Measurements from ENCODE around the gene CHST15. TPM values are rescaled to one million over a fixed set of nuclear protein-coding genes. Genes with fewer than 3 reads are reported as not detected.
A peak's percentile ranks its signal among the peaks of the same experiment; 100 is the strongest.

The CHST15 gene
- total and polyA plus RNA-seq, 2 of the 13 experiments (the other 11 are each of a cell fraction or from before 2014, with no cell fraction given) = 1.4 to 94.7 TPM

DNA sequence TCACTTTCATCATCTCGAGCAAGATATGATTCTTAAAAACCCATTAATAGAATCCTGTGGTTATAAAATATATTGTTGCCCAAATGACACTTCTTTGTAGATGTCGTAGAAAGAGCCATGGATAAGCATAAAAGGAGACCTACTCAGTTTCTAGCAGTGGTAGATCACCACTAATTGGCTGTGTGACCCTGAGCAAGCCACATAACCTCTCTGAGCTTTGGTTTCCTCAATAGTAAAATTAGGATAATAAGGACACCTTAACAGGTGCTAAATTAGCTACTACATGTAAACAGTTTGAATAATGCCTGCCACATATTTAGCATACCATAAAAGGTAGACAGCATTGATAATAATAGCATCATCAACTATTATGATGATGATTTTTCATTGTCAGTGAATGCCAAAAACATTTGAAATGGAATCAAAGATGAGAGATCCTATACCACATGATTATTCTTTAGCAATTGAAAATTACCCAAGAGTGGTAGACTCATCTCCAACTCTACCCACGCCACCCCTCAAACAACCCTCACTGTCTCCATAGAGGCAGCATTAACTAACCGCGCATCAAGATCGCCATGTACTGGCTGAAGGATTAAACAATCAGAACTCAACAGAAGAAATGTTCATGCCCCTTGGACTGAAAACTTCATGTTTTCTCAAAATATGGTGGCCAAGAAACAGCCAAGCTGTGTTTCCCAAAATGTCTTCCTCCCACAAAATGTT, 45.8 kb downstream of the CHST15 start (continued):
- TF ChIP-seq, protein P1, sequence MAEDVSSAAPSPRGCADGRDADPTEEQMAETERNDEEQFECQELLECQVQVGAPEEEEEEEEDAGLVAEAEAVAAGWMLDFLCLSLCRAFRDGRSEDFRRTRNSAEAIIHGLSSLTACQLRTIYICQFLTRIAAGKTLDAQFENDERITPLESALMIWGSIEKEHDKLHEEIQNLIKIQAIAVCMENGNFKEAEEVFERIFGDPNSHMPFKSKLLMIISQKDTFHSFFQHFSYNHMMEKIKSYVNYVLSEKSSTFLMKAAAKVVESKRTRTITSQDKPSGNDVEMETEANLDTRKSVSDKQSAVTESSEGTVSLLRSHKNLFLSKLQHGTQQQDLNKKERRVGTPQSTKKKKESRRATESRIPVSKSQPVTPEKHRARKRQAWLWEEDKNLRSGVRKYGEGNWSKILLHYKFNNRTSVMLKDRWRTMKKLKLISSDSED (CRISPR knock-in tag; IDR thresholded peaks at IDR 0.05) = no peak
- no peak for TF ChIP-seq TOE1 (CRISPR knock-in tag; IDR thresholded peaks at IDR 0.05)
- TF ChIP-seq ZNF768 (CRISPR knock-in tag; IDR thresholded peaks at IDR 0.05) = peak; percentile 66; the same call in 1 of the 2 replicates
- TF ChIP-seq, protein P2, sequence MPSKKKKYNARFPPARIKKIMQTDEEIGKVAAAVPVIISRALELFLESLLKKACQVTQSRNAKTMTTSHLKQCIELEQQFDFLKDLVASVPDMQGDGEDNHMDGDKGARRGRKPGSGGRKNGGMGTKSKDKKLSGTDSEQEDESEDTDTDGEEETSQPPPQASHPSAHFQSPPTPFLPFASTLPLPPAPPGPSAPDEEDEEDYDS (CRISPR knock-in tag; IDR thresholded peaks at IDR 0.05) = no peak
- TF ChIP-seq NCOA2 (CRISPR knock-in tag; IDR thresholded peaks at IDR 0.05) = no peak

DNA sequence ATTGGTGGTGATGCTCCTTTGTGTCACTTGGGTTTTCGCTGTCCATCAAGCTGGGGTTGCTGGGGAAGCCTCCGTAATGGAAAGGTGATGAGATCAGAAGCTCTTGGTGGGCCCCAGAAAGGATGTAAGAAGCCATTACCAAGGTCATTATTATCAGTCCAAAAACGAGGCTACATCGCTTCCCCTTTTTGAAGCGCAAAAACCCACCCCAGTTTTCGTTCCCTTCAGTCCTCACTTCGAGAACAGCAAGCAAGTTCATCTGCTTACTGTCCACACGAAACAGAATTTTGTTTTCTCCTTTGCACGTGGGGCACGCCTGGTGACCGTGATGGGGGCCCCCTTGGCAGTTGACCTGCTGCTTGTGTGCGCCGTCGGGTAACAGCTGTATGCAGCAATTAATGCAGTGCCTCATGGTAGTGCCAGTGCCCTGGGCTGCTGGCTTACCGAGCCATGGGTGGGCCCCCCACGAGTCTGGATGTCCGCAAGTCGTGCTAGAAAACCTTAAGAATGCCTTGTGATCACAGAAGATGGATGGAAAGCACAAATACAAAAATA, 47.5 kb downstream of the CHST15 start:
- H3K4me1 ChIP-seq (ENCODE audit: insufficient read depth, low read length) = peaks cover 99% of the 10 kb centered on the region
- no TSS peak for BruUV-seq (replicated peaks)
- POLR2A ChIA-PET = interaction anchor here (1.2 kb wide), 1 partner anchor 41 kb away, joined by 3 read pairs; no protein-coding TSS in a partner anchor
- no peaks in the 10 kb centered on the region for H3K9me3 ChIP-seq (ENCODE audit: low read length)
- no peak overlapping the region for H2AFZ ChIP-seq (ENCODE audit: low read length)
- H4K20me1 ChIP-seq (ENCODE audit: insufficient read depth, low read length) = no peaks in the 10 kb centered on the region
- CTCF ChIA-PET (ENCODE audit: low intra/inter-chr PET ratio, low total read pairs) = no interaction called here
- ATAC-seq (no peak), FAIRE-seq (no peak), DNase-seq (ENCODE audit: low spot score) (no peak)
- TF ChIP-seq, protein P3, sequence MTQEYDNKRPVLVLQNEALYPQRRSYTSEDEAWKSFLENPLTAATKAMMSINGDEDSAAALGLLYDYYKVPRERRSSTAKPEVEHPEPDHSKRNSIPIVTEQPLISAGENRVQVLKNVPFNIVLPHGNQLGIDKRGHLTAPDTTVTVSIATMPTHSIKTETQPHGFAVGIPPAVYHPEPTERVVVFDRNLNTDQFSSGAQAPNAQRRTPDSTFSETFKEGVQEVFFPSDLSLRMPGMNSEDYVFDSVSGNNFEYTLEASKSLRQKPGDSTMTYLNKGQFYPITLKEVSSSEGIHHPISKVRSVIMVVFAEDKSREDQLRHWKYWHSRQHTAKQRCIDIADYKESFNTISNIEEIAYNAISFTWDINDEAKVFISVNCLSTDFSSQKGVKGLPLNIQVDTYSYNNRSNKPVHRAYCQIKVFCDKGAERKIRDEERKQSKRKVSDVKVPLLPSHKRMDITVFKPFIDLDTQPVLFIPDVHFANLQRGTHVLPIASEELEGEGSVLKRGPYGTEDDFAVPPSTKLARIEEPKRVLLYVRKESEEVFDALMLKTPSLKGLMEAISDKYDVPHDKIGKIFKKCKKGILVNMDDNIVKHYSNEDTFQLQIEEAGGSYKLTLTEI (CRISPR knock-in tag; conservative IDR thresholded peaks at IDR 0.05) = no peak
- TF ChIP-seq, protein P4, sequence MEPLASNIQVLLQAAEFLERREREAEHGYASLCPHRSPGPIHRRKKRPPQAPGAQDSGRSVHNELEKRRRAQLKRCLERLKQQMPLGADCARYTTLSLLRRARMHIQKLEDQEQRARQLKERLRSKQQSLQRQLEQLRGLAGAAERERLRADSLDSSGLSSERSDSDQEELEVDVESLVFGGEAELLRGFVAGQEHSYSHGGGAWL (CRISPR knock-in tag; IDR thresholded peaks at IDR 0.05) = no peak
- TF ChIP-seq, protein P5, sequence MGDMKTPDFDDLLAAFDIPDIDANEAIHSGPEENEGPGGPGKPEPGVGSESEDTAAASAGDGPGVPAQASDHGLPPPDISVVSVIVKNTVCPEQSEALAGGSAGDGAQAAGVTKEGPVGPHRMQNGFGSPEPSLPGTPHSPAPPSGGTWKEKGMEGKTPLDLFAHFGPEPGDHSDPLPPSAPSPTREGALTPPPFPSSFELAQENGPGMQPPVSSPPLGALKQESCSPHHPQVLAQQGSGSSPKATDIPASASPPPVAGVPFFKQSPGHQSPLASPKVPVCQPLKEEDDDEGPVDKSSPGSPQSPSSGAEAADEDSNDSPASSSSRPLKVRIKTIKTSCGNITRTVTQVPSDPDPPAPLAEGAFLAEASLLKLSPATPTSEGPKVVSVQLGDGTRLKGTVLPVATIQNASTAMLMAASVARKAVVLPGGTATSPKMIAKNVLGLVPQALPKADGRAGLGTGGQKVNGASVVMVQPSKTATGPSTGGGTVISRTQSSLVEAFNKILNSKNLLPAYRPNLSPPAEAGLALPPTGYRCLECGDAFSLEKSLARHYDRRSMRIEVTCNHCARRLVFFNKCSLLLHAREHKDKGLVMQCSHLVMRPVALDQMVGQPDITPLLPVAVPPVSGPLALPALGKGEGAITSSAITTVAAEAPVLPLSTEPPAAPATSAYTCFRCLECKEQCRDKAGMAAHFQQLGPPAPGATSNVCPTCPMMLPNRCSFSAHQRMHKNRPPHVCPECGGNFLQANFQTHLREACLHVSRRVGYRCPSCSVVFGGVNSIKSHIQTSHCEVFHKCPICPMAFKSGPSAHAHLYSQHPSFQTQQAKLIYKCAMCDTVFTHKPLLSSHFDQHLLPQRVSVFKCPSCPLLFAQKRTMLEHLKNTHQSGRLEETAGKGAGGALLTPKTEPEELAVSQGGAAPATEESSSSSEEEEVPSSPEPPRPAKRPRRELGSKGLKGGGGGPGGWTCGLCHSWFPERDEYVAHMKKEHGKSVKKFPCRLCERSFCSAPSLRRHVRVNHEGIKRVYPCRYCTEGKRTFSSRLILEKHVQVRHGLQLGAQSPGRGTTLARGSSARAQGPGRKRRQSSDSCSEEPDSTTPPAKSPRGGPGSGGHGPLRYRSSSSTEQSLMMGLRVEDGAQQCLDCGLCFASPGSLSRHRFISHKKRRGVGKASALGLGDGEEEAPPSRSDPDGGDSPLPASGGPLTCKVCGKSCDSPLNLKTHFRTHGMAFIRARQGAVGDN (CRISPR knock-in tag; IDR thresholded peaks at IDR 0.05) = peak; percentile 65
- TF ChIP-seq IKZF4 (CRISPR knock-in tag; IDR thresholded peaks at IDR 0.05; ENCODE audit: borderline replicate concordance, low read depth, not compliant biosample characterization) (no peak), GLI4 (CRISPR knock-in tag; IDR thresholded peaks at IDR 0.05; ENCODE audit: borderline replicate concordance) (no peak), ELF4 (CRISPR knock-in tag; IDR thresholded peaks at IDR 0.05; ENCODE audit: borderline replicate concordance) (no peak), KDM1A (CRISPR knock-in tag; IDR thresholded peaks at IDR 0.05) (no peak), ZBTB38 (CRISPR knock-in tag; IDR thresholded peaks at IDR 0.05) (peak; percentile 68)
- peaks cover 15 to 36% of the 10 kb centered on the region in 2 experiments for H3K36me3 ChIP-seq (replicated peaks in 1 of 2; ENCODE audit: control insufficient read depth in 1 of 2, insufficient read depth in 2 of 2, low read length in 2 of 2)
- no peaks in the 10 kb centered on the region for H3K27me3 ChIP-seq (ENCODE audit: control insufficient read depth in 1 of 2, insufficient read depth in 2 of 2, low read length in 2 of 2)
- no peak overlapping the region for H3K9ac ChIP-seq (ENCODE audit: insufficient read depth, low read depth, low read length)
- intact Hi-C loops (cut with micrococcal nuclease; ENCODE audit: unreplicated experiment) = no loop called here
- H3K4me3 ChIP-seq (replicated peaks in 1 of 3; ENCODE audit: insufficient read depth in 1 of 3, low read depth in 2 of 3, low read length in 3 of 3) = no peak overlapping the region
- in situ Hi-C loops (cut with HindIII; ENCODE audit: extremely low pct_ligation_motif_present, low pct_unique_long_range_greater_than_20kb) = no loop called here
- peaks cover 52% of the 10 kb centered on the region for H3K79me2 ChIP-seq (ENCODE audit: insufficient read depth, low read length)
- no peak overlapping the region for H3K27ac ChIP-seq (ENCODE audit: extremely low read length, insufficient read depth, low read length)
- no peak overlapping the region for H3K4me2 ChIP-seq (ENCODE audit: low read depth, low read length)
- WGBS (ENCODE audit: low lambda C conversion rate) = 95% methylated on average over 18 of the region's 18 CpGs

Measured in HepG2 (cell line).